H1 (cell line): ENCODE measurements around the gene CACNA2D4. TPM values are rescaled to one million over a fixed set of nuclear protein-coding genes. Genes with fewer than 3 reads are reported as not detected.

Experiments used
- CTCF ChIA-PET: fragments of 300-600 bp; sonication (Branson Sonifier 250); formaldehyde crosslinking; loops from one replicate; lab custom pipeline; 2021; ENCODE audit not compliant: partially characterized antibody; lab: Charles Lee
- POLR2A ChIA-PET: fragments of 300-600 bp; sonication (Branson Sonifier 250); formaldehyde crosslinking; loops from one replicate; lab custom pipeline; 2021; ENCODE audit warnings: inconsistent platforms; ENCODE audit not compliant: partially characterized antibody; lab: Charles Lee
- DNase-seq, 2 experiments: peaks; one replicate each; pipeline versions ENCODE4 v3.0.0 to v3.0.0-alpha.2; 2010 to 2022; ENCODE audit warnings: low spot score in 2 of 2, low read depth in 1 of 2, mixed read lengths in 1 of 2
- FAIRE-seq: peaks from 2 replicates; lab custom pipeline; 2011; peaks lifted over from hg19 to GRCh38; lab: Jason Lieb, UNC
- H2AFZ ChIP-seq: 2 replicates; pipeline ENCODE4 v1.8.1; 2012; ENCODE audit warnings: low read length, inconsistent platforms
- H2AK5ac ChIP-seq: 2 replicates; pipeline ENCODE4 v1.6.1; 2013; ENCODE audit warnings: low read depth, low read length
- H2BK120ac ChIP-seq: replicated peaks from 2 replicates; pipeline ENCODE3; 2013; ENCODE audit warnings: low read depth, low read length, inconsistent platforms
- H2BK12ac ChIP-seq: 2 replicates; pipeline ENCODE4 v1.6.1; 2013; ENCODE audit warnings: low read depth, low read length
- H2BK15ac ChIP-seq: 2 replicates; pipeline ENCODE4 v1.6.1; 2013; ENCODE audit warnings: low read length
- H2BK20ac ChIP-seq: 2 replicates; pipeline ENCODE4 v1.6.1; 2013; ENCODE audit warnings: low read length
- H2BK5ac ChIP-seq: 2 replicates; pipeline ENCODE4 v1.6.1; 2013; ENCODE audit warnings: low read depth, low read length
- H3K14ac ChIP-seq: 2 replicates; pipeline ENCODE4 v1.6.1; 2013; ENCODE audit warnings: inconsistent platforms; ENCODE audit not compliant: insufficient read length
- H3K18ac ChIP-seq: 2 replicates; pipeline ENCODE4 v1.6.1; 2013; ENCODE audit warnings: low read length; ENCODE audit errors: extremely low read depth
- H3K23ac ChIP-seq: 2 replicates; pipeline ENCODE4 v1.6.1; 2013; ENCODE audit warnings: inconsistent platforms; ENCODE audit not compliant: insufficient read length
- H3K23me2 ChIP-seq: 2 replicates; pipeline ENCODE4 v1.6.1; 2013; ENCODE audit warnings: low read depth, low read length
- H3K27ac ChIP-seq: 2 replicates; pipeline ENCODE4 v1.6.1; 2011; ENCODE audit warnings: low read depth, low read length, inconsistent platforms
- H3K27me3 ChIP-seq, 4 experiments: replicated peaks in 1 of 4; 1 replicate in 1 of 4; 2 replicates in 3 of 4; pipeline versions ENCODE4 v1.6.1 to v1.8.1; 2011 to 2013; ENCODE audit warnings: low read length in 3 of 4, mild to moderate bottlenecking in 3 of 4, inconsistent platforms in 2 of 4, mixed read lengths in 2 of 4, moderate library complexity in 1 of 4; ENCODE audit not compliant: control insufficient read depth in 3 of 4, insufficient read depth in 3 of 4; ENCODE audit errors: extremely low read depth in 1 of 4
- H3K36me3 ChIP-seq, 4 experiments: 2 replicates each; pipeline versions ENCODE4 v1.6.1 to v1.8.1; 2011 to 2013; ENCODE audit warnings: mild to moderate bottlenecking in 4 of 4, low read length in 3 of 4, moderate library complexity in 2 of 4, control low read depth in 1 of 4, inconsistent platforms in 1 of 4; ENCODE audit not compliant: insufficient read depth in 4 of 4, control insufficient read depth in 2 of 4
- H3K4ac ChIP-seq: replicated peaks from 2 replicates; pipeline ENCODE3; 2013; ENCODE audit warnings: low read length, low read depth, mixed read lengths, inconsistent platforms; ENCODE audit not compliant: insufficient read length
- H3K4me1 ChIP-seq, 4 experiments: replicated peaks in 1 of 4; 1 replicate in 1 of 4; 2 replicates in 3 of 4; pipeline versions ENCODE4 v1.6.1 to v1.8.1; 2011 to 2013; ENCODE audit warnings: low read length in 3 of 4, inconsistent platforms in 2 of 4, mixed read lengths in 1 of 4; ENCODE audit not compliant: insufficient read depth in 4 of 4, control insufficient read depth in 3 of 4
- H3K4me2 ChIP-seq, 2 experiments: 2 replicates each; pipeline versions ENCODE4 v1.6.1 to v1.8.1; 2011 to 2013; ENCODE audit warnings: low read depth in 2 of 2, low read length in 2 of 2, control low read depth in 1 of 2, inconsistent platforms in 1 of 2, mild to moderate bottlenecking in 1 of 2; ENCODE audit not compliant: insufficient read depth in 1 of 2
- H3K4me3 ChIP-seq, 4 experiments: fragments of 200-600, 300-600 bp in 1 of 4; sonication (generic), shearing (Covaris generic), sonication (Bioruptor Twin) in 1 of 4; 2 replicates each; pipeline versions ENCODE4 v1.5.1 to v1.8.1; 2011 to 2016; ENCODE audit warnings: low read length in 4 of 4, low read depth in 3 of 4, control low read depth in 2 of 4, inconsistent platforms in 2 of 4, mild to moderate bottlenecking in 2 of 4, mixed read lengths in 1 of 4, moderate library complexity in 1 of 4; ENCODE audit not compliant: insufficient read depth in 2 of 4; ENCODE audit errors: extremely low read depth in 1 of 4
- H3K56ac ChIP-seq: replicated peaks from 2 replicates; pipeline ENCODE3; 2013; ENCODE audit warnings: low read depth, mild to moderate bottlenecking, mixed read lengths, low read length, inconsistent platforms; ENCODE audit not compliant: insufficient read length
- H3K79me1 ChIP-seq: 2 replicates; pipeline ENCODE4 v1.6.1; 2013; ENCODE audit warnings: low read depth, low read length, control low read depth
- H3K79me2 ChIP-seq, 2 experiments: 2 replicates each; pipeline versions ENCODE4 v1.6.1 to v1.8.1; 2012 to 2013; ENCODE audit warnings: low read length in 2 of 2, mild to moderate bottlenecking in 2 of 2, inconsistent platforms in 1 of 2; ENCODE audit not compliant: insufficient read depth in 2 of 2, control insufficient read depth in 1 of 2
- H3K9ac ChIP-seq, 4 experiments: replicated peaks in 1 of 4; 1 replicate in 1 of 4; 2 replicates in 3 of 4; pipeline versions ENCODE4 v1.6.1 to v1.8.1; 2011 to 2013; ENCODE audit warnings: low read depth in 3 of 4, low read length in 3 of 4, control low read depth in 2 of 4, mild to moderate bottlenecking in 2 of 4, moderate library complexity in 2 of 4, inconsistent platforms in 1 of 4; ENCODE audit errors: extremely low read depth in 1 of 4
- H3K9me3 ChIP-seq, 2 experiments: 2 replicates each; pipeline versions ENCODE4 v1.6.1 to v1.8.1; 2012 to 2013; ENCODE audit warnings: mild to moderate bottlenecking in 2 of 2, moderate library complexity in 2 of 2, control low read depth in 1 of 2, inconsistent platforms in 1 of 2, low read depth in 1 of 2, low read length in 1 of 2, mixed read lengths in 1 of 2; ENCODE audit not compliant: insufficient read depth in 2 of 2
- H4K20me1 ChIP-seq, 2 experiments: replicated peaks in 1 of 2; 2 replicates each; pipeline versions ENCODE3 to v1.8.1; 2011 to 2013; ENCODE audit warnings: inconsistent platforms in 2 of 2, low read length in 2 of 2, mild to moderate bottlenecking in 1 of 2; ENCODE audit not compliant: insufficient read depth in 2 of 2, control insufficient read depth in 1 of 2
- H4K5ac ChIP-seq: 2 replicates; pipeline ENCODE4 v1.6.1; 2013; ENCODE audit warnings: low read length, low read depth, mixed read lengths, inconsistent platforms; ENCODE audit not compliant: insufficient read length
- H4K8ac ChIP-seq: 2 replicates; pipeline ENCODE4 v1.8.0; 2013; ENCODE audit warnings: mild to moderate bottlenecking, moderate library complexity, low read length, inconsistent platforms; ENCODE audit not compliant: insufficient read depth; ENCODE audit errors: extremely low read depth
- H4K91ac ChIP-seq: replicated peaks from 2 replicates; pipeline ENCODE3; 2013; ENCODE audit warnings: low read length, mixed read lengths, inconsistent platforms; ENCODE audit not compliant: insufficient read length
- BCL11A ChIP-seq, 2 experiments: IDR thresholded peaks; one replicate each; pipeline ENCODE4 v1.6.1; 2011; ENCODE audit warnings: low read depth in 2 of 2, low read length in 2 of 2, mild to moderate bottlenecking in 2 of 2
- BRCA1 ChIP-seq: IDR thresholded peaks from 2 replicates; pipeline ENCODE4 v1.6.1; 2012; ENCODE audit warnings: low read depth, low read length, improper control_type of control experiment
- EGR1 ChIP-seq: IDR thresholded peaks from 2 replicates; pipeline ENCODE4 v1.6.1; 2011; ENCODE audit warnings: low read depth, low read length, borderline replicate concordance
- JUN ChIP-seq: IDR thresholded peaks from 2 replicates; pipeline ENCODE4 v1.6.1; 2011; ENCODE audit warnings: low read depth, mild to moderate bottlenecking, improper control_type of control experiment, low read length
- KDM1A ChIP-seq: fragments of 200-600, 300-600 bp; sonication (generic); IDR thresholded peaks from 2 replicates; pipeline ENCODE4 v1.7.1; 2016; ENCODE audit warnings: mild to moderate bottlenecking, low read length, borderline replicate concordance
- SAP30 ChIP-seq: fragments of 300-600 bp; sonication (generic); IDR thresholded peaks from 2 replicates; pipeline ENCODE4 v1.7.1; 2012; ENCODE audit warnings: low read length, moderate library complexity, mild to moderate bottlenecking, inconsistent platforms; ENCODE audit not compliant: insufficient read depth, insufficient replicate concordance
- SP2 ChIP-seq: IDR thresholded peaks from 2 replicates; pipeline ENCODE4 v1.6.1; 2012; ENCODE audit warnings: mild to moderate bottlenecking, low read length, inconsistent platforms
- SP4 ChIP-seq: IDR thresholded peaks from 2 replicates; pipeline ENCODE4 v1.6.1; 2012; ENCODE audit warnings: low read length, inconsistent platforms
- SRF ChIP-seq: IDR thresholded peaks from 2 replicates; pipeline ENCODE4 v1.6.1; 2011; ENCODE audit warnings: mild to moderate bottlenecking, low read depth, low read length, moderate library complexity
- TAF1 ChIP-seq: IDR thresholded peaks from 2 replicates; pipeline ENCODE4 v1.6.1; 2011; ENCODE audit warnings: mild to moderate bottlenecking, low read depth, low read length
- WGBS, 2 experiments: shearing (Covaris generic) in 1 of 2; methylation state at CpG; one replicate each; pipeline versions ENCODE4 v1.1.6 to v1.1.7; 2013 to 2015; ENCODE audit warnings: low lambda C conversion rate in 2 of 2, mixed read lengths in 2 of 2, inconsistent platforms in 1 of 2, low coverage in 1 of 2, missing lambda C conversion rate in 1 of 2; ENCODE audit not compliant: insufficient replicate concordance in 2 of 2, insufficient coverage in 1 of 2, insufficient read length in 1 of 2; ENCODE audit errors: extremely low coverage in 1 of 2, missing lambda C conversion rate in 1 of 2; 5-methylcytosine and 5-hydroxymethylcytosine counted together
- polyA plus RNA-seq, 7 experiments: library from polyadenylated mRNA; depleted of rRNA in 3 of 7; stranded (reverse) in 5 of 7; unstranded in 2 of 7; fragments of >200 nt in 5 of 7; fragments of 200-250 nt in 2 of 7; gene quantifications; 1 replicate in 5 of 7; 2 replicates in 1 of 7; 4 replicates in 1 of 7; pipeline versions ENCODE4 v1.2.1 to v1.2.3, GENCODE V29; 2011 to 2013; ENCODE audit warnings: missing spikeins in 2 of 7, mixed read lengths in 2 of 7
- total RNA-seq: library from RNA; stranded (reverse); fragmentation: NEBNext Ultra II Directional; extraction: Animal tissue kit (Norgen Biotek cat#: 25700); gene quantifications from 2 replicates; pipeline ENCODE4 v1.2.1, GENCODE V29; 2021
- TF ChIP-seq, protein P1 (sequence below): IDR thresholded peaks from 2 replicates; pipeline ENCODE4 v1.6.1; 2011; ENCODE audit warnings: low read depth, mild to moderate bottlenecking, low read length; ENCODE audit not compliant: insufficient read depth

Gene CACNA2D4
- total and polyA plus RNA-seq, 2 of the 8 experiments (the other 6 are each of a cell fraction or from before 2014, with no cell fraction given) = 0.44 to 0.88 TPM

DNA sequence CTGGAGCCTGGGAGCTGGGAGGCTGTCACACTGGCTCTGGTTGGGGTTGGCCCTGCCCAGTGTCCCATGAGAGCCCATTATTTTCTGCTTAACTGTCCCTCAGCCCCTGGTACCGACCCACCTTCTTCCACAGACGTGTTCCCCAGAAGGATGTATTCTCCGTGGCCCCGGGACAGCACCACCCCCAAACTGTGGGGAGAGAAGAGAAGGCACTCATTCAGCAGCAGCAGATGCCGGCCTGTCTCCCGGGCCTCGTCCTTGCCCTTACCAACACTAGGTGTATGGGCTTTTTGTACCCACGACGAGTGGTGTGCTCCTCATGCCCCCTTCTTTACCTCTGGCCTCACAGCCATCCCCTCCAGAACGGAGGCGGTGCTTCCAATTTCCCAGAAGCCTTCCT is 60.0 kb downstream of the CACNA2D4 start:
- Histone ChIP-seq H4K8ac (no peak overlapping the region), H4K91ac (no peak overlapping the region), H3K79me2 (no peaks in the 10 kb centered on the region), H3K27ac (no peak overlapping the region), H2AK5ac (no peak overlapping the region), H3K4me3 (no peak overlapping the region), H3K4me1 (no peaks in the 10 kb centered on the region), H2BK5ac (no peak overlapping the region), H2BK120ac (no peak overlapping the region), H3K27me3 (no peaks in the 10 kb centered on the region), H2BK20ac (no peak overlapping the region), H2BK12ac (no peak overlapping the region), H3K18ac (no peak overlapping the region), H2BK15ac (no peak overlapping the region), H3K14ac (no peak overlapping the region), H3K4ac (no peak overlapping the region), H4K5ac (no peak overlapping the region), H3K36me3 (no peaks in the 10 kb centered on the region), H3K9ac (no peak overlapping the region), H3K23ac (no peak overlapping the region), H2AFZ (no peak overlapping the region), H3K4me2 (no peak overlapping the region), H3K79me1 (no peaks in the 10 kb centered on the region), H4K20me1 (no peaks in the 10 kb centered on the region), H3K9me3 (peaks cover 29 to 40% of the 10 kb centered on the region in 2 experiments), H3K23me2 (no peaks in the 10 kb centered on the region), H3K56ac (no peak overlapping the region)
- TF ChIP-seq KDM1A (no peak), BRCA1 (no peak), TAF1 (no peak), SP2 (no peak), BCL11A (IDR thresholded peaks at IDR 0.05; ENCODE audit: low read depth in 2 of 2, low read length in 2 of 2) (no peak), SAP30 (no peak), SRF (no peak), EGR1 (no peak), JUN (no peak), SP4 (no peak)
- TF ChIP-seq, protein P1, sequence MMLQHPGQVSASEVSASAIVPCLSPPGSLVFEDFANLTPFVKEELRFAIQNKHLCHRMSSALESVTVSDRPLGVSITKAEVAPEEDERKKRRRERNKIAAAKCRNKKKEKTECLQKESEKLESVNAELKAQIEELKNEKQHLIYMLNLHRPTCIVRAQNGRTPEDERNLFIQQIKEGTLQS = no peak
- no peak for FAIRE-seq
- ChIA-PET POLR2A (no interaction called here), CTCF (interaction anchor here (1.2 kb wide), 1 partner anchor 81 kb away, joined by 4 read pairs; no protein-coding TSS in a partner anchor)
- 85% methylated on average over 11 of the region's 11 CpGs; no CpG with 5 or more reads in 1 of the 2 experiments for WGBS, 2 experiments
- DNase-seq = no peak
